ENCODE measurements around the gene SPOCD1. TPM values are rescaled to one million over a fixed set of nuclear protein-coding genes. Genes with fewer than 3 reads are reported as not detected.
A peak's percentile ranks its signal among the peaks of the same experiment; 100 is the strongest.

The SPOCD1 gene
- total RNA-seq, 1 donor from 2014 or later = not detected

GRCh38 chr1:31839662-31840343 is 24.0 kb upstream of the SPOCD1 start:
- Mint-ChIP-seq H3K27me3 (ENCODE audit: insufficient read depth) (peaks cover 7% of the 10 kb centered on the region), H3K36me3 (ENCODE audit: low read depth) (peaks cover 2% of the 10 kb centered on the region), H3K9me3 (no peaks in the 10 kb centered on the region), H3K4me1 (ENCODE audit: low read depth) (peaks cover 25% of the 10 kb centered on the region), H3K27ac (no peak overlapping the region), H3K4me3 (no peak overlapping the region)
- no peak for DNase-seq (ENCODE audit: low spot score)
- intact Hi-C loops (cut with micrococcal nuclease) = no loop called here

DNA sequence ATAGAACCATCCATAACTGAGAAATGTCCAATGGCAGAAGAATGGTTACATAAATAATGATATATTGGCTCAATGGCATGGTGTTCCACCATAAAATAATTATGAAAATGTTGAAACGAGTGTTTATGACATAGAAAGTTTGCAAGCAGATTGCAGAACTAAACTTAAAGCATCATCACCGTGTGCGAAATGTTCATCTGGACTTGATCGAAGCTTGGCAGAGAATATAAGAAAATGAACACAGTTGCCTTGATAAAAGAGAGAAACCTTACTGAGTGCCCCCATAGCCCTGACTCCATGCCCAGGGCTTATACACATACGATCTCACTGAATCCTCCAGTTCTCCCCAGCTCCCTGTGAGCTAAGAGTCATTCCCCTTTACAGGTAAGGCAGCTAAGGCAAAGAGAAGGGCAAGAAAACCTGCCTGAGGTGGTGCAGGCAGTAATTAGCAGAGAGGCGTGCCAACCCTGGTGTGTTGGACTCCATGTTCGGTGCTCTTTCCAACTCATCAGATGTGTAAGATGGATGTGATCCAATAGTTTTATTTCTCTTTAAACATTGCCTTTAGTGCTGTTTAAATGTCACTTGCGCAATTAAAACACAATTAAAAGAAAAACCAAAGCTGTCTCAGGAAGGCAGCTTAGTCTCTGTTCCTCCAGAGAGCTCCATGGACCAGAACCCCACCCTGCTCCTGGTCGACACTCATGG is 21.8 kb upstream of the SPOCD1 start:
- Mint-ChIP-seq H3K9me3 (no peaks in the 10 kb centered on the region), H3K4me1 (ENCODE audit: low read depth) (peaks cover 23% of the 10 kb centered on the region), H3K27ac (no peak overlapping the region), H3K4me3 (no peak overlapping the region), H3K36me3 (ENCODE audit: low read depth) (no peaks in the 10 kb centered on the region), H3K27me3 (ENCODE audit: insufficient read depth) (peaks cover 7% of the 10 kb centered on the region)
- intact Hi-C loops (cut with micrococcal nuclease) = no loop called here
- no peak for DNase-seq (ENCODE audit: low spot score)

- Mint-ChIP-seq H3K27me3 (ENCODE audit: insufficient read depth) (peaks cover 9% of the 10 kb centered on the region), H3K36me3 (ENCODE audit: low read depth) (no peaks in the 10 kb centered on the region), H3K4me3 (no peak overlapping the region), H3K4me1 (ENCODE audit: low read depth) (peaks cover 23% of the 10 kb centered on the region), H3K27ac (no peak overlapping the region), H3K9me3 (no peaks in the 10 kb centered on the region)
- intact Hi-C loops (cut with micrococcal nuclease) = no loop called here
- no peak for DNase-seq (ENCODE audit: low spot score)
Measured at GRCh38 chr1:31836638-31837037, 20.8 kb upstream of the SPOCD1 start.

DNA sequence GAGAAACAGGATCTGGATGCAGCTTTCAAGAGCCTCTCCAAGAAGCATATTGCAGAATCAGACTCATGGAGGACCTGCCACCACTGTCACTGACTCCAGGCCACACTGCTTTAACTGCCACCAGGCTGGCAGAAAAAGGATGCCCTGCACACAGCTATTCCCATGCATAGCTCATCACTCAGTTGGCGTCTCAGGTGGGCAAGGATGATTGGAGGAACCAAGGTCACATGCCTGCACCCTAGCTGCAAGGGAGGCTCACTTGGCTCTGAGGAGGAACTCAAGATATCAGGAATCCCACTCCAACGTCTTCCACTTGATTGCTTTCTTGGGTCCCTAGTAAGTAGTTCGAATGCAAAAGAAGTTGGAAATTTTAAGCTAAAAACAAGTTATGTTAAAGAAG is 19.6 kb upstream of the SPOCD1 start:
- no peak for DNase-seq (ENCODE audit: low spot score)
- Mint-ChIP-seq H3K4me3 (no peak overlapping the region), H3K9me3 (no peaks in the 10 kb centered on the region), H3K4me1 (ENCODE audit: low read depth) (peaks cover 23% of the 10 kb centered on the region), H3K27ac (no peak overlapping the region), H3K27me3 (ENCODE audit: insufficient read depth) (peaks cover 6% of the 10 kb centered on the region), H3K36me3 (ENCODE audit: low read depth) (no peaks in the 10 kb centered on the region)
- intact Hi-C loops (cut with micrococcal nuclease) = no loop called here

- Mint-ChIP-seq H3K9me3 (no peaks in the 10 kb centered on the region), H3K27ac (no peak overlapping the region), H3K4me1 (ENCODE audit: low read depth) (peaks cover 23% of the 10 kb centered on the region), H3K27me3 (ENCODE audit: insufficient read depth) (peaks cover 6% of the 10 kb centered on the region), H3K36me3 (ENCODE audit: low read depth) (no peaks in the 10 kb centered on the region), H3K4me3 (no peak overlapping the region)
- intact Hi-C loops (cut with micrococcal nuclease) = no loop called here
- DNase-seq (ENCODE audit: low spot score) = no peak
Measured at GRCh38 chr1:31834501-31834900, 18.7 kb upstream of the SPOCD1 start.

DNA sequence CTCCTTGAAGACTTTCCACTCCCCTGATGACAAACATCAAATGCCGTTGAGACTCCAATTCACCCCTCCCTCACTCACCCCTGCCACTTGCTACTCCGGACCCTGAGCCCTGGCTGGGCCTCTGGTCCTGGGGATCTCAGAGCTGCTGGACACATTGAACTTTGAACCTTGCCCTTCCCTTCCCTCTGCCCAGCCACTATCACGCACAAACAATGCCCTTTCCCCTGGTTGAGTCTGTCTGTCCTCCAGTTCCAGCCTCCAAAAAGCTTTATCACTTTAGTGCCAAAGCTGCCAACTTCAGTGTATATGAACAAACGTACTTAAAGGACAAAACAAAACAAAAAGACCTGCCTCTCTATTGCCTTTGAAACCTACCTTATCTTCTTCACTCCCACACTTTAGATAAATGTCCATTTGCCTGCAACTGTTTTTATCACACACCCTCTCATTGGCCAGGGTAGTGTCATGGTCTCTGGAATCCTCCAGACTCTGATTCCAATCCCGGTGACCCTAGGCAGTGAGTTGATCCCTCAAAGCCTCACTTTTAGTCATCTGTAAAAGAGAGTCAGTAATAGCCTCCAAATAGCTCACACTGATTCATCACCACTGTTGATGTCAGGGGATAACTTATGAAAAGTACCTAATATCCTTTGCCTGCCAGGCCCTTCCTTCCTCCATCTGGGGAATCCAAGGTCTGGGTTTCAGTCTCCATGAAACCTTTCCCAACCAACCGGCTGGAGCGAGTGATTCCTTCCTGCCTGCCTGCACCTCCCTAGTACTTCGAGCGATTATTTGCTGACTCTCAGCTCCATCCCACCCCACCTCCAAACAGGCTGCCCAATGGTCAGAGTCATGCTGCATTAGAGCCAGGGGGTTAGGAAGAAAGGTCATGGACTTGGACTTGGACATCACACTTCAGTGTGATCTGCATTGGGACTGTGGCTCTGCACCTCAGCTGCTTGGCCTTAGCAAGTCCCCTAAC is 15.9 kb upstream of the SPOCD1 start:
- no peaks in the 10 kb centered on the region for H3K36me3 Mint-ChIP-seq (ENCODE audit: low read depth)
- H3K4me3 Mint-ChIP-seq = no peak overlapping the region
- no peak overlapping the region for H3K27ac Mint-ChIP-seq

GRCh38 chr1:31830511-31830910 is 14.7 kb upstream of the SPOCD1 start:
- Mint-ChIP-seq H3K4me3 (no peak overlapping the region), H3K27me3 (ENCODE audit: insufficient read depth) (peaks cover 2% of the 10 kb centered on the region), H3K27ac (no peak overlapping the region), H3K36me3 (ENCODE audit: low read depth) (no peaks in the 10 kb centered on the region), H3K9me3 (no peaks in the 10 kb centered on the region), H3K4me1 (ENCODE audit: low read depth) (peaks cover 28% of the 10 kb centered on the region)
- DNase-seq (ENCODE audit: low spot score) = no peak
- intact Hi-C loops (cut with micrococcal nuclease) = no loop called here

More for the DNA sequence above, 15.9 kb upstream of the SPOCD1 start:
- peaks cover 2% of the 10 kb centered on the region for H3K27me3 Mint-ChIP-seq (ENCODE audit: insufficient read depth)
- peaks cover 30% of the 10 kb centered on the region for H3K4me1 Mint-ChIP-seq (ENCODE audit: low read depth)
- no peak for DNase-seq (ENCODE audit: low spot score)
- intact Hi-C loops (cut with micrococcal nuclease) = no loop called here
- no peaks in the 10 kb centered on the region for H3K9me3 Mint-ChIP-seq

DNA sequence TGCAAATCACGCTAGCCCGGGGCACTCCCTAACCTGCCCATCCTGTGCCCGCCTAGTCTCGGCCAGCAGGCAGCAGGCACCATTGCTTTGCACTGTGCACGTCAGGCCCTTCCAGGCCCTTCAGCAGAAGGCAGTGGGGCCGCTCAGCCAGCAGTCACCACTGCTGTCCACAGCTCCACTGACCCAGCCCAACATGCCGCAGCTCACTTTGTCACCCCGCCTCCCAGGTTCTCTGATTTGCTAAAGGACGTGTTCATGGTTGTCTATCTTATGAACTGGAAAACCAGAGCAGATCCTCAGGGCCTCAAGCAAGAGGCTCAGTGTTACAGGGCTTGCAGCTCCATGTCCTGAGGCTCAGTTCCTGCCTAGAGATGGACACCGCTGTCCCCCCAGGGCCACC is 14.2 kb upstream of the SPOCD1 start:
- Mint-ChIP-seq H3K27me3 (ENCODE audit: insufficient read depth) (peaks cover 2% of the 10 kb centered on the region), H3K4me3 (no peak overlapping the region), H3K27ac (no peak overlapping the region), H3K36me3 (ENCODE audit: low read depth) (no peaks in the 10 kb centered on the region), H3K4me1 (ENCODE audit: low read depth) (peaks cover 28% of the 10 kb centered on the region), H3K9me3 (no peaks in the 10 kb centered on the region)
- DNase-seq (ENCODE audit: low spot score) = no peak
- intact Hi-C loops (cut with micrococcal nuclease) = no loop called here

DNA sequence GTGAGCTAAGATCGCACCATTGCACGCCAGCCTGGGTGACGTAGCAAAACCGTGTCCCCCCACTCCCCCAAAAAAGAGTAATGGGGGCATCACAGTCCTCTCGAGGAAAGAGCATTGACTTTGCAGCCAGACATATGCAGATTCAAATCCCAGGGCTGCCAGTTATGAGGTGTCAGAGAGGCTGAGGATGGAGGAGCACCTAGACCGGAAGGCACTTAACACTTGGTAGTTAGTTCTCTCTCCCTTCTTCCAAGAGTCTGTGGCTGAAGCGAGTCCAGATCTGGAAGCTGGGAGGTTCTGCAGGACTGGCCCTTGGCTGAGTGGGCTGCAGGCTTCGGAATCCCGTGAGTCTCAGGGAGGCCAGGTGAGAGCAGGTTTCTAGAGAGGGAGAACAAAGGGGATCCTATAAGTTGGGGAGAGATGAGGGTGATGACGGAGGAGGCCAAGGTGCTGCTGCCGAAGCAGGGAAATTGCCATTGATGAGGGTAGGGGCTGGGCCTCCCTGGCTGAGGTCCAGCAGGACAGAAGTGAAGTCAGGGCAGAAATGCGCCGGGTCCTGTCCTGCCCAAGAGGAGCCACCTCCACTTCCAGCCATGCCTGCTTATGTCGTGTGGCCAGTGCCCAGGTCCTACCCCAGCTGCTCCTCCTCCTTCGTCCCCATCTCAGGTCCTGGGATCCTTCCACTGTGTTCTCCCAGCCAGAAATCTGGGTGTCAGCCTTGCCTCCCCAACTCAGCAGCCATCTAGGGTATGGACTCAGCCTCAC is 13.3 kb upstream of the SPOCD1 start:
- H3K4me3 Mint-ChIP-seq = no peak overlapping the region
- H3K27ac Mint-ChIP-seq = no peak overlapping the region
- no peaks in the 10 kb centered on the region for H3K36me3 Mint-ChIP-seq (ENCODE audit: low read depth)
- H3K9me3 Mint-ChIP-seq = no peaks in the 10 kb centered on the region
- no peak for DNase-seq (ENCODE audit: low spot score)
- peaks cover 22% of the 10 kb centered on the region for H3K4me1 Mint-ChIP-seq (ENCODE audit: low read depth)
- intact Hi-C loops (cut with micrococcal nuclease) = no loop called here
- peaks cover 2% of the 10 kb centered on the region for H3K27me3 Mint-ChIP-seq (ENCODE audit: insufficient read depth)

GRCh38 chr1:31828341-31828740 is 12.5 kb upstream of the SPOCD1 start:
- Mint-ChIP-seq H3K27me3 (ENCODE audit: insufficient read depth) (peaks cover 2% of the 10 kb centered on the region), H3K27ac (peak overlapping the region; percentile 15), H3K9me3 (no peaks in the 10 kb centered on the region), H3K4me1 (ENCODE audit: low read depth) (peaks cover 22% of the 10 kb centered on the region), H3K4me3 (peak overlapping the region; percentile 13), H3K36me3 (ENCODE audit: low read depth) (no peaks in the 10 kb centered on the region)
- DNase-seq (ENCODE audit: low spot score) = no peak
- intact Hi-C loops (cut with micrococcal nuclease) = no loop called here

GRCh38 chr1:31823780-31824179 is 8.0 kb upstream of the SPOCD1 start:
- DNase-seq (ENCODE audit: low spot score) = no peak
- Mint-ChIP-seq H3K4me1 (ENCODE audit: low read depth) (peaks cover 19% of the 10 kb centered on the region), H3K9me3 (no peaks in the 10 kb centered on the region), H3K27me3 (ENCODE audit: insufficient read depth) (no peaks in the 10 kb centered on the region), H3K27ac (no peak overlapping the region), H3K36me3 (ENCODE audit: low read depth) (no peaks in the 10 kb centered on the region), H3K4me3 (no peak overlapping the region)
- intact Hi-C loops (cut with micrococcal nuclease) = no loop called here

DNA sequence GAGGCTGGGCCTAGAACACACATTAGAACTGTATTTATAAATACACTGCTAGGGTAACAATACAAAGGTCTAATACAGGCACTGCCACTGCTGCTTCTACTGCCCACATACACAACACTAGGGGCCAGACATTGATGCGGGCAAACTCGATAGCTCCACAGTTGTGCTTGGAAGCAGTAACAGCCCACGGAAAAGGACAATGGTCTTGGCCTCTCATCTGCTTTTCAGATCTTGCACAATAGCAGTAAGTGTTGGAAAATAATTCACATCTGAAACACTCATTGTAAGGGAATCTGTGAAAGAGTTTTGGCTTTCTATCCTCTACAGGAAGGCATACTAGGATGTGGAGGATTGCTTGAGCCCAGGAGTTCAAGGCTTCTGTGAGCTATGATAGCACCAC is 6.9 kb upstream of the SPOCD1 start:
- Mint-ChIP-seq H3K27me3 (ENCODE audit: insufficient read depth) (no peaks in the 10 kb centered on the region), H3K4me1 (ENCODE audit: low read depth) (peaks cover 10% of the 10 kb centered on the region), H3K36me3 (ENCODE audit: low read depth) (no peaks in the 10 kb centered on the region), H3K4me3 (no peak overlapping the region), H3K9me3 (no peaks in the 10 kb centered on the region), H3K27ac (no peak overlapping the region)
- intact Hi-C loops (cut with micrococcal nuclease) = no loop called here
- DNase-seq (ENCODE audit: low spot score) = no peak

All from activated T-helper 1 cell treated with anti-CD3 and anti-CD28 coated beads, Interleukin-12 subunit alpha, Interleukin-12 subunit beta, Interleukin-2, Interleukin-4 antibody, amounts not matched to agents 30 ng/mL and 10 ng/mL and 1 ng/mL, durations not matched to agents 14 hours and 24 hours and 36 hours (primary cell).